Activated CD4-positive, alpha-beta T cell treated with anti-CD3 and anti-CD28 coated beads, Interleukin-2, amount 10 ng/mL, durations not matched to agents 24 days and 14 days (primary cell): ENCODE results near the gene WASF3. TPM values are rescaled to one million over a fixed set of nuclear protein-coding genes. Genes with fewer than 3 reads are reported as not detected.

Experiments
- DNase-seq: peaks from one replicate; pipeline ENCODE4 v3.0.0; 2022
- H3K27ac Mint-ChIP-seq: one replicate; pipeline ENCODE4 v1.8.0; 2022; ENCODE audit warnings: mild to moderate bottlenecking, mixed read lengths
- H3K27me3 Mint-ChIP-seq: one replicate; pipeline ENCODE4 v1.8.0; 2022; ENCODE audit warnings: mixed read lengths
- H3K36me3 Mint-ChIP-seq: one replicate; pipeline ENCODE4 v1.8.0; 2022; ENCODE audit warnings: low read depth, mild to moderate bottlenecking, mixed read lengths
- H3K4me1 Mint-ChIP-seq: one replicate; pipeline ENCODE4 v1.8.0; 2021; ENCODE audit warnings: mixed read lengths
- H3K4me3 Mint-ChIP-seq: one replicate; pipeline ENCODE4 v1.8.0; 2022; ENCODE audit warnings: mild to moderate bottlenecking, moderate library complexity, mixed read lengths
- H3K9me3 Mint-ChIP-seq: one replicate; pipeline ENCODE4 v1.8.0; 2021; ENCODE audit warnings: mixed read lengths
- intact Hi-C: fragments of 100-400 bp; cut with micrococcal nuclease; formaldehyde crosslinking; loops from one replicate; pipeline ENCODE4 v1.15.1; 2023
- total RNA-seq: library from RNA; stranded (reverse); gene quantifications from 2 replicates; pipeline ENCODE4 v1.2.3, GENCODE V29; 2022

The WASF3 gene
- total RNA-seq, 1 donor from 2014 or later: 0.07 TPM

- intact Hi-C loops: no loop called here
- H3K9me3 Mint-ChIP-seq: no peaks in the 10 kb centered on the region
- H3K36me3 Mint-ChIP-seq: no peaks in the 10 kb centered on the region
- DNase-seq: no peak
- no peak overlapping the region for H3K4me3 Mint-ChIP-seq
- no peaks in the 10 kb centered on the region for H3K4me1 Mint-ChIP-seq
- peaks cover 2% of the 10 kb centered on the region for H3K27me3 Mint-ChIP-seq
- no peak overlapping the region for H3K27ac Mint-ChIP-seq
Measured at GRCh38 chr13:26697069-26697955, 139.8 kb downstream of the WASF3 start.

DNA sequence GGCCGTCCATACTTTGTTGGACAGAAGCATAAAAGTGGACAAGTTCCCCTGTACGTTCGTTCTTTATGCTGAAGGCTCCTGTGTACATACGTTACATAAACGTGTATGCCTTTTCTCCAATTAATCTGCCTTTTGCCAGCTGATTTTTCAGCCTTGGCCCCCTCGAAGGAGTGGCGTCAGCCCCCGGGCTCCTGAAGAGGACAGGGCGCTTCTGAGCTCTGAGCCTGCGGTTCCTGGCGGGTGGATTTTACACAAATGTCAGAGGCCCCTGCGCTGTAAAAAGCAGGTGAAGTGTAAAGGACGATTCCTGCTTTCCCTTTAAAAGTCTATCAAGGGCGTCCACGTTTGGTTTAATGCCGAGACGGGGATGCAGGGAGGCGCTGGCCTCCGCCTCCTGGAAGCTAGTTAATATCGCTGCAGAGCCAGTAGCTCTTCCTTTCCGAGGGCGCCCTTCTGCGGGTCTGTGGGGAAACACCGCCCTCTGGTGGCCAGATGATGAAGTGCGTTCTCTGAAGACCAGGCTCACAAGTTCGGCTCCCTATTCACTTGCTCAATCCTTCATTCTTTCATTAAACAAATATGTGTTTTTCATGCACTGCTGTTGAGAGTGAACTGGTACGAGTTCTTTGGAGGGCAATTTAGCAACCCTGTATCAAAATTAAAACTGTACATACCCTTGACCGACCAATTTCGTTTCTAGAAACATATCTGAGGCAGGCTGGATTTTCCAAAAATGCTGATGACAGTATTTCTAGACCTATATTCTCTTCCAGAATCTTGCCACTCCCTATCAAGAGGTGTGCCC, 141.1 kb downstream of the WASF3 start:
- intact Hi-C loops: loop anchor here (1.0 kb wide), 2 partner anchors 216 to 514 kb away; no protein-coding TSS in a partner anchor
- Mint-ChIP-seq H3K27ac (no peak overlapping the region), H3K36me3 (no peaks in the 10 kb centered on the region), H3K4me3 (no peak overlapping the region), H3K9me3 (no peaks in the 10 kb centered on the region), H3K27me3 (peaks cover 2% of the 10 kb centered on the region), H3K4me1 (no peaks in the 10 kb centered on the region)
- peak; percentile 94 for DNase-seq

DNA sequence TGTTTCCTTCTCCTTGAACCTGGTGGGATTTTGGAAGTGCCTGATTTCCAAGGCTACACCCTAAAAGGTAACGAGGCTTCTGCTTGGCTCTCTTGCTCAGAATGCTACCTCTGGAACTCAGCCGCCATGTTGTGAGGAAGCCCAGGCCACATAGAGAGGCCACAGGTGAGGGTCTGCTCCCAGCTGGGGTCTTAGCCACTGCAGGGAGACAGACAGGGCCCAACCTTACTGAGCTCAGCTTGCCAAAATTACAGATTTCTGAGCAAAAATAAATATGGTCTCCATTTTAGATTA, 141.7 kb downstream of the WASF3 start:
- H3K36me3 Mint-ChIP-seq: no peaks in the 10 kb centered on the region
- H3K9me3 Mint-ChIP-seq: no peaks in the 10 kb centered on the region
- H3K4me1 Mint-ChIP-seq: no peaks in the 10 kb centered on the region
- intact Hi-C loops: no loop called here
- H3K4me3 Mint-ChIP-seq: no peak overlapping the region
- no peak overlapping the region for H3K27ac Mint-ChIP-seq
- peaks cover 2% of the 10 kb centered on the region for H3K27me3 Mint-ChIP-seq
- no peak for DNase-seq

DNA sequence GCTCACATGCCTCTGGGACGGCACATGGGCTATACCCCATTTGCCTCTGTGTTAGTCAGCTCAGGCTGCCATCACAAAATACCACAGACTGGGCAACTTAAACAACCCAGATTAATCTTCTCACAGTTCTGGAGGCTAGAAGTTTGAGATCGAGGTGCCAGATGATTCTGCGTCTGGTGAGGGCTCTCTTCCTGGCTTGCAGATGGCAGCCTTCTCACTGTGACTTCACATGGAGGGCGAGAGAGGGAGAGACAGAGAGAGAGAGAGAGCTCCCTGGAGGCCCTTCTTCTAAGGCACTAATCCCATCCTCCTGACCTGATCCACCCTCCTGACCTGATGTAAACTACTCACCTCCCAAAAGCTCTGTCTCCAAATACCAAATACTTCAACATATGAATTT, 148.1 kb downstream of the WASF3 start:
- Mint-ChIP-seq H3K4me1 (no peaks in the 10 kb centered on the region), H3K27me3 (peaks cover 2% of the 10 kb centered on the region), H3K4me3 (no peak overlapping the region), H3K9me3 (no peaks in the 10 kb centered on the region), H3K36me3 (no peaks in the 10 kb centered on the region), H3K27ac (no peak overlapping the region)
- intact Hi-C loops: loop anchor here (5.0 kb wide), 1 partner anchor 227 kb away; no protein-coding TSS in a partner anchor
- DNase-seq: no peak

- DNase-seq: no peak
- H3K9me3 Mint-ChIP-seq: no peaks in the 10 kb centered on the region
- intact Hi-C loops: loop anchor here (5.0 kb wide), 1 partner anchor 226 kb away; no protein-coding TSS in a partner anchor
- H3K27me3 Mint-ChIP-seq: no peaks in the 10 kb centered on the region
- H3K27ac Mint-ChIP-seq: no peak overlapping the region
- H3K4me3 Mint-ChIP-seq: no peak overlapping the region
- H3K36me3 Mint-ChIP-seq: no peaks in the 10 kb centered on the region
- H3K4me1 Mint-ChIP-seq: no peaks in the 10 kb centered on the region
Measured at GRCh38 chr13:26706381-26706780, 148.9 kb downstream of the WASF3 start.

DNA sequence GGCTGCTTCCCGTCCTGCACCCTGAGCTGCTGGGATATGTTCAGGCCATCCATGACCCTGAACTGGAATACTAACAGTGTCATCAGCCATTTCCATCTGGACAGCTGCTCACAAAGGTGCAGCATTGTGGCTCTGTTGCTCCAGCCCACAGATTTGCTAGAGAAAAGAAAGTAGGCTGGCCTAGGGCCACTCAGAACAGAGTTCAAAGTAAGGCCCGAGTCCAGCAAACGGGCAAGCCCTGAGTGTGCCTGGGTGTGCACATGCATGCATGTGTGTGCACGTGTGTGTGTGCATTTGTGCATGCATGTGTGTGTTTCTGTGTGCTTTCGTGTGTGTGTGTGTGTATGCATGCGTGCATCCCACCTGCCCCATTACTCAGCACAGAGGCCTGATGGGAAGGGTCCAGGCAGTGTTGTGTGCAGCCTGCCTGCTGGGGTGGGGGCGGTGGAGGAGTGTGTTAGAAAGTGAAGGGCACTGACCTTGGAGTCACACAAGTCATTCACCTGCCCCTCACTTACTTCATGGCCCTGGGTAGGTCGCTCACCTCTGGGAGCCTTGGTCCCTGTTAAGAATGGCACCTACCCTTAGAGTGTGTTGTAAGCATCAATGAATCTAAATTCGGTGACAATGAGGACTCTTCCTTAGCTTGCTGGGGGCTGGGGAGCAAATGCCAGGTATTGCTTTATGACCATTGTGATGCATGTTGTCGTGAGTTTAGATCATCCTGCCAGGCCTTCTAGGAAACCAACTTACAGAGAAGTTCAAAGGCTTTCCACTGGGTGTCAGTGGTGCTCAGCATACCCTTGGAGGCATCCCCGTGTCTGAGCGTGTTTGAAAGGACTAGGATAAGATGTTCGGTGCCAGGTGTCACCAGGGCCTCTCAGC, 149.9 kb downstream of the WASF3 start:
- Mint-ChIP-seq H3K4me3 (no peak overlapping the region), H3K4me1 (no peaks in the 10 kb centered on the region), H3K9me3 (peaks cover 4% of the 10 kb centered on the region), H3K36me3 (no peaks in the 10 kb centered on the region), H3K27me3 (no peaks in the 10 kb centered on the region), H3K27ac (no peak overlapping the region)
- DNase-seq: peak; percentile 80
- intact Hi-C loops: loop anchor here (1.0 to 5.0 kb wide), 2 partner anchors 166 to 225 kb away; no protein-coding TSS in a partner anchor

- Mint-ChIP-seq H3K4me3 (no peak overlapping the region), H3K9me3 (peaks cover 10% of the 10 kb centered on the region), H3K27me3 (no peaks in the 10 kb centered on the region), H3K36me3 (no peaks in the 10 kb centered on the region), H3K4me1 (no peaks in the 10 kb centered on the region), H3K27ac (no peak overlapping the region)
- intact Hi-C loops: loop anchor here (5.0 kb wide), 1 partner anchor 224 kb away; no protein-coding TSS in a partner anchor
- no peak for DNase-seq
Measured at GRCh38 chr13:26708007-26708297, 150.5 kb downstream of the WASF3 start.

DNA sequence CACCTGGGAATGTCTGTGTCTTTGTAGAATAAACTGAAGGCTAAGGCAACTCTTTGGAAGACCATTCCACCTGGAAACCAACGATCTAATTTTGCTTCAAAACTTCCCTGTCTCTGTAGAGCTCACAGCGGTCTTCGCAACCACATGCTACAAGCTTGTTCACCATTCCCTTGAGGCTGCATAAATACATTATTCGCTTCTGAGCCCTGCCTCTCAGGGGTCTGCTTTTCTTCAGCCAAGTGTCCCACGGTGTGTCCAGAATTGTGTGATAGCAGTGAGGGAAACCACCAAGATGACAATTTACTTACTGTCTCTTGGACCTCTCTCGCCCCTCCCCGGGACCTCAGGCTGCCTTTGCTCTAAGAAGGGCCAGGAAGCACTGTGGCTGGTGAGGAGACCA, 152.0 kb downstream of the WASF3 start:
- H3K36me3 Mint-ChIP-seq: no peaks in the 10 kb centered on the region
- no peak overlapping the region for H3K4me3 Mint-ChIP-seq
- H3K27ac Mint-ChIP-seq: no peak overlapping the region
- H3K9me3 Mint-ChIP-seq: peaks cover 10% of the 10 kb centered on the region
- no peak for DNase-seq
- H3K27me3 Mint-ChIP-seq: no peaks in the 10 kb centered on the region
- no peaks in the 10 kb centered on the region for H3K4me1 Mint-ChIP-seq
- intact Hi-C loops: loop anchor here (5.0 kb wide), 1 partner anchor 223 kb away; no protein-coding TSS in a partner anchor

GRCh38 chr13:26710166-26710565, 152.7 kb downstream of the WASF3 start:
- H3K27ac Mint-ChIP-seq: no peak overlapping the region
- H3K9me3 Mint-ChIP-seq: peaks cover 10% of the 10 kb centered on the region
- no peak overlapping the region for H3K4me3 Mint-ChIP-seq
- no peaks in the 10 kb centered on the region for H3K4me1 Mint-ChIP-seq
- no peak for DNase-seq
- H3K27me3 Mint-ChIP-seq: no peaks in the 10 kb centered on the region
- no peaks in the 10 kb centered on the region for H3K36me3 Mint-ChIP-seq
- intact Hi-C loops: no loop called here

GRCh38 chr13:26711211-26711610, 153.7 kb downstream of the WASF3 start:
- Mint-ChIP-seq H3K27me3 (no peaks in the 10 kb centered on the region), H3K36me3 (no peaks in the 10 kb centered on the region), H3K4me1 (no peaks in the 10 kb centered on the region), H3K4me3 (no peak overlapping the region), H3K27ac (no peak overlapping the region), H3K9me3 (peaks cover 10% of the 10 kb centered on the region)
- no peak for DNase-seq
- intact Hi-C loops: no loop called here

DNA sequence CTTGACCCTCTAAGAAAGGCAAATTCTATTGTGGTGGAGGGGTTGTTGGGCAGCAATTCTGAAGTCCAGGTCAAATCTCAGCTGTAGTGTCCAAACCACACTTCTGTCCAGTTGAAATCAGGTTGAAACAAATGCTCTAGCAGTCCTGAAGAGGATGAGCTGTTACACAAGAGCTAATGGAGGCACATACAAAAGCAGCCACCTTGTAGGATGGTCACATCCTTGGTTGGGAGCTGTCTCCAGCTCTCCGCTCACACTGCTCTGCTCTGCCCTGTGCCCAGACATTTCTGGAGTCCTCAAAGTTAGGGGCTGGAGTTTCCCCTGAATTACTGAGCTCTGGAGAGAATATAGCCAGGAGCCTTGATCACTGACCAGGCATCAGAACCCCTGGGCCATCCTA, 155.9 kb downstream of the WASF3 start:
- DNase-seq: no peak
- Mint-ChIP-seq H3K36me3 (no peaks in the 10 kb centered on the region), H3K27ac (no peak overlapping the region), H3K4me1 (no peaks in the 10 kb centered on the region), H3K27me3 (no peaks in the 10 kb centered on the region), H3K4me3 (no peak overlapping the region), H3K9me3 (peaks cover 10% of the 10 kb centered on the region)
- intact Hi-C loops: no loop called here

- H3K27ac Mint-ChIP-seq: no peak overlapping the region
- no peaks in the 10 kb centered on the region for H3K27me3 Mint-ChIP-seq
- no peak for DNase-seq
- intact Hi-C loops: no loop called here
- H3K36me3 Mint-ChIP-seq: no peaks in the 10 kb centered on the region
- H3K4me1 Mint-ChIP-seq: peaks cover 14% of the 10 kb centered on the region
- H3K4me3 Mint-ChIP-seq: no peak overlapping the region
- H3K9me3 Mint-ChIP-seq: peaks cover 9% of the 10 kb centered on the region
Measured at GRCh38 chr13:26716984-26717383, 159.5 kb downstream of the WASF3 start.

- Mint-ChIP-seq H3K27me3 (no peaks in the 10 kb centered on the region), H3K36me3 (no peaks in the 10 kb centered on the region), H3K4me3 (no peak overlapping the region), H3K9me3 (no peaks in the 10 kb centered on the region), H3K4me1 (peaks cover 17% of the 10 kb centered on the region), H3K27ac (no peak overlapping the region)
- DNase-seq: no peak
- intact Hi-C loops: no loop called here
Measured at GRCh38 chr13:26718146-26718545, 160.7 kb downstream of the WASF3 start.
